ENCODE data around the gene IPPK.
"Not testable (repeated sequence)": the region's sequence is repeated elsewhere in the genome, so short reads cannot be mapped to it uniquely, and the experiment has no call there.

The IPPK gene

GRCh38 chr9:92595930-92596329 lies 74.0 kb downstream of the IPPK start:
- no peak for DNase-seq (ENCODE audit: low read depth in 2 of 2)

GRCh38 chr9:92595075-92595474 lies 74.9 kb downstream of the IPPK start:
- not testable (repeated sequence) for DNase-seq (ENCODE audit: low read depth in 2 of 2)

GRCh38 chr9:92592946-92593861 lies 76.7 kb downstream of the IPPK start:
- DNase-seq (ENCODE audit: low read depth in 2 of 2), result no peak

- DNase-seq (ENCODE audit: low read depth in 2 of 2), result no peak
Measured at GRCh38 chr9:92592537-92592936, 77.4 kb downstream of the IPPK start.

GRCh38 chr9:92590377-92590776 lies 79.6 kb downstream of the IPPK start:
- no peak for DNase-seq (ENCODE audit: low read depth in 2 of 2)

GRCh38 chr9:92589923-92590322 lies 80.0 kb downstream of the IPPK start:
- DNase-seq (ENCODE audit: low read depth in 2 of 2), result no peak

- no peak for DNase-seq (ENCODE audit: low read depth in 2 of 2)
Measured at GRCh38 chr9:92576175-92576574, 93.8 kb downstream of the IPPK start.

- not testable (repeated sequence) for DNase-seq (ENCODE audit: low read depth in 2 of 2)
Measured at GRCh38 chr9:92573612-92574011, 96.3 kb downstream of the IPPK start.

- not testable (repeated sequence) for DNase-seq (ENCODE audit: low read depth in 2 of 2)
Measured at GRCh38 chr9:92571871-92572270, 98.1 kb downstream of the IPPK start.

- DNase-seq (ENCODE audit: low read depth in 2 of 2), result no peak
Measured at GRCh38 chr9:92564982-92565381, 104.9 kb downstream of the IPPK start.

GRCh38 chr9:92564504-92564903 lies 105.4 kb downstream of the IPPK start:
- DNase-seq (ENCODE audit: low read depth in 2 of 2), result no peak
